PC-3 (cell line): Measurements from ENCODE around the gene CP.

ENCODE experiments used
- EZH2 ChIP-seq: fragments of 300-600 bp; sonication (generic); IDR thresholded peaks from one replicate; pipeline ENCODE4 v1.6.1; 2017; ENCODE audit warnings: antibody characterized with exemption, mild to moderate bottlenecking, low read length; ENCODE audit not compliant: unreplicated experiment
- EZH2phosphoT487 ChIP-seq: fragments of 300-600 bp; sonication (generic); IDR thresholded peaks from 2 replicates; pipeline ENCODE4 v1.6.1; 2018; ENCODE audit warnings: mild to moderate bottlenecking, antibody characterized with exemption, low read length, borderline replicate concordance
- TF ChIP-seq, protein P1 (sequence below): fragments of 300-600 bp; sonication (generic); conservative IDR thresholded peaks from 2 replicates; pipeline ENCODE4 v1.5.1; 2017; ENCODE audit warnings: antibody characterized with exemption, low read depth, mild to moderate bottlenecking, low read length

DNA sequence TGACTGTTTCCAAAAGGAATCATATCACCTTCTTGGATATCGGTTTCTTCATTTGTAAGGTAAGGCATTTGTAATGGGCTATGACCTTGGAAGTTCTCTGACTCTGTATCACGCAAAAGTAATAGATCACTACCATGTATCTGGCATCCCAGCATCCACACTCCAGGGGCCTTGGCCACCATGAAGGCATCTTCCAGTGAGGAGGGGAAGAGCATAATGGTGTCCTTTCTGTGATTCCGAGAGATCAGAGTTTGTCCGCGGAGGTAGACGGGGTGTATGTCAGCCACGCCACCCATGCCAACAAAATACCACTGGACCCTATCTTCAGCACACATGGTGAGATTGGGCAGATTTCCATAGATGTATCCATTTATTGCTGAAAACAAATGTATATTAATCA, 48.1 kb upstream of the CP start:
- TF ChIP-seq, protein P1, sequence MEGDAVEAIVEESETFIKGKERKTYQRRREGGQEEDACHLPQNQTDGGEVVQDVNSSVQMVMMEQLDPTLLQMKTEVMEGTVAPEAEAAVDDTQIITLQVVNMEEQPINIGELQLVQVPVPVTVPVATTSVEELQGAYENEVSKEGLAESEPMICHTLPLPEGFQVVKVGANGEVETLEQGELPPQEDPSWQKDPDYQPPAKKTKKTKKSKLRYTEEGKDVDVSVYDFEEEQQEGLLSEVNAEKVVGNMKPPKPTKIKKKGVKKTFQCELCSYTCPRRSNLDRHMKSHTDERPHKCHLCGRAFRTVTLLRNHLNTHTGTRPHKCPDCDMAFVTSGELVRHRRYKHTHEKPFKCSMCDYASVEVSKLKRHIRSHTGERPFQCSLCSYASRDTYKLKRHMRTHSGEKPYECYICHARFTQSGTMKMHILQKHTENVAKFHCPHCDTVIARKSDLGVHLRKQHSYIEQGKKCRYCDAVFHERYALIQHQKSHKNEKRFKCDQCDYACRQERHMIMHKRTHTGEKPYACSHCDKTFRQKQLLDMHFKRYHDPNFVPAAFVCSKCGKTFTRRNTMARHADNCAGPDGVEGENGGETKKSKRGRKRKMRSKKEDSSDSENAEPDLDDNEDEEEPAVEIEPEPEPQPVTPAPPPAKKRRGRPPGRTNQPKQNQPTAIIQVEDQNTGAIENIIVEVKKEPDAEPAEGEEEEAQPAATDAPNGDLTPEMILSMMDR = no peak
- TF ChIP-seq EZH2 (no peak), EZH2phosphoT487 (no peak)
